Neural cell (in vitro differentiated cells): ENCODE results near the gene SDF2. TPM values are rescaled to one million over a fixed set of nuclear protein-coding genes. Genes with fewer than 3 reads are reported as not detected.

Experiments used
- H2AFZ ChIP-seq: fragments of 200-600, 300-800 bp; sonication (generic), shearing (Covaris generic); 2 replicates; pipeline ENCODE4 v1.6.0; 2014; ENCODE audit warnings: low read depth, mild to moderate bottlenecking, antibody characterized with exemption, low read length, moderate library complexity
- H3F3A ChIP-seq: fragments of 200-600 bp; shearing (Covaris generic); 2 replicates; pipeline ENCODE4 v1.6.1; 2016; ENCODE audit warnings: mild to moderate bottlenecking, moderate library complexity, mixed read lengths, antibody characterized with exemption, low read length; ENCODE audit not compliant: insufficient read depth, poor library complexity, severe bottlenecking
- H3K27ac ChIP-seq: fragments of 200-600, 300-800 bp; sonication (generic), shearing (Covaris generic); 2 replicates; pipeline ENCODE4 v1.5.1; 2014; ENCODE audit warnings: mild to moderate bottlenecking, low read length, moderate library complexity
- H3K27me3 ChIP-seq: fragments of 300-800, 200-600 bp; sonication (generic), shearing (Covaris generic); 2 replicates; pipeline ENCODE4 v1.6.0; 2014; ENCODE audit warnings: mild to moderate bottlenecking, low read depth, low read length, moderate library complexity; ENCODE audit not compliant: insufficient read depth
- H3K36me3 ChIP-seq: fragments of 300-800, 200-600 bp; sonication (generic), shearing (Covaris generic); 2 replicates; pipeline ENCODE4 v1.5.1; 2014; ENCODE audit warnings: mild to moderate bottlenecking, antibody characterized with exemption, low read length, moderate library complexity; ENCODE audit not compliant: insufficient read depth
- H3K4me2 ChIP-seq: fragments of 300-800, 200-600 bp; sonication (generic), shearing (Covaris generic); 2 replicates; pipeline ENCODE4 v1.6.0; 2014; ENCODE audit warnings: mild to moderate bottlenecking, low read length
- H3K4me3 ChIP-seq: fragments of 300-800, 200-600 bp; sonication (generic), shearing (Covaris generic); 2 replicates; pipeline ENCODE4 v1.5.1; 2014; ENCODE audit warnings: mild to moderate bottlenecking, low read length, moderate library complexity
- H3K79me2 ChIP-seq: fragments of 200-600 bp; shearing (Covaris generic); replicated peaks from 2 replicates; pipeline ENCODE4 v1.6.0; 2014; ENCODE audit warnings: mild to moderate bottlenecking, low read length, moderate library complexity; ENCODE audit not compliant: insufficient read depth
- H3K9ac ChIP-seq: fragments of 300-800, 200-600 bp; sonication (generic), shearing (Covaris generic); 2 replicates; pipeline ENCODE4 v1.6.1; 2016; ENCODE audit warnings: mild to moderate bottlenecking, low read length, mixed read lengths
- H3K9me2 ChIP-seq: fragments of 200-600 bp; shearing (Covaris generic); 2 replicates; pipeline ENCODE4 v1.6.1; 2016; ENCODE audit warnings: mild to moderate bottlenecking, low read length, mixed read lengths; ENCODE audit not compliant: insufficient read depth
- H3K9me3 ChIP-seq: fragments of 200-600, 300-800 bp; sonication (generic), shearing (Covaris generic); 2 replicates; pipeline ENCODE4 v1.6.1; 2016; ENCODE audit warnings: mild to moderate bottlenecking, mixed run types, low read length, moderate library complexity, mixed read lengths
- H4K20me1 ChIP-seq: fragments of 200-600 bp; shearing (Covaris generic); 2 replicates; pipeline ENCODE4 v1.6.1; 2016; ENCODE audit warnings: mild to moderate bottlenecking, mixed run types; ENCODE audit not compliant: insufficient read depth
- CTCF ChIP-seq: fragments of 450-650 bp; IDR thresholded peaks from 2 replicates; pipeline ENCODE4 v1.5.1; 2014; ENCODE audit warnings: antibody characterized with exemption, mild to moderate bottlenecking, moderate library complexity; ENCODE audit not compliant: poor library complexity, severe bottlenecking
- EP300 ChIP-seq: fragments of 450-650 bp; conservative IDR thresholded peaks from 2 replicates; pipeline ENCODE4 v1.6.1; 2014; ENCODE audit warnings: antibody characterized with exemption, mild to moderate bottlenecking, moderate library complexity; ENCODE audit not compliant: poor library complexity, severe bottlenecking
- EZH2 ChIP-seq: fragments of 200-600, 300-800 bp; shearing (Covaris generic), sonication (generic); IDR thresholded peaks from 2 replicates; pipeline ENCODE4 v1.6.1; 2014; ENCODE audit warnings: antibody characterized with exemption, low read length, borderline replicate concordance, mild to moderate bottlenecking; ENCODE audit not compliant: insufficient read depth, poor library complexity, severe bottlenecking
- MXI1 ChIP-seq: fragments of 450-650 bp; conservative IDR thresholded peaks from 2 replicates; pipeline ENCODE4 v1.6.1; 2014; ENCODE audit warnings: antibody characterized with exemption, mild to moderate bottlenecking; ENCODE audit not compliant: poor library complexity, severe bottlenecking
- POLR2AphosphoS5 ChIP-seq: IDR thresholded peaks from 2 replicates; pipeline ENCODE4 v1.6.1; 2012
- RAD21 ChIP-seq: fragments of 450-650 bp; conservative IDR thresholded peaks from 2 replicates; pipeline ENCODE4 v1.6.1; 2014; ENCODE audit warnings: antibody characterized with exemption, mild to moderate bottlenecking, moderate library complexity
- SMC3 ChIP-seq: fragments of 450-650 bp; conservative IDR thresholded peaks from 2 replicates; pipeline ENCODE4 v1.6.1; 2014; ENCODE audit warnings: antibody characterized with exemption, mild to moderate bottlenecking, moderate library complexity; ENCODE audit not compliant: poor library complexity
- TAF1 ChIP-seq: IDR thresholded peaks from 2 replicates; pipeline ENCODE4 v1.6.1; 2012; ENCODE audit warnings: low read depth
- polyA plus RNA-seq: library from polyadenylated mRNA; depleted of rRNA; stranded (reverse); fragments of >200 nt; gene quantifications from 2 replicates; pipeline ENCODE4 v1.2.3, GENCODE V29; 2014
- TF ChIP-seq, protein P1 (sequence below): IDR thresholded peaks from 2 replicates; pipeline ENCODE4 v1.6.1; 2012; ENCODE audit warnings: borderline replicate concordance

SDF2 gene
- polyA plus RNA-seq, 1 donor from 2014 or later, result 129 TPM

- H3K4me3 ChIP-seq, result no peak overlapping the region
- no peaks in the 10 kb centered on the region for H3K79me2 ChIP-seq
- no peaks in the 10 kb centered on the region for H3K9me2 ChIP-seq
- no peak overlapping the region for H3K9ac ChIP-seq
- no peaks in the 10 kb centered on the region for H3F3A ChIP-seq
- H3K4me2 ChIP-seq, result no peak overlapping the region
- no peaks in the 10 kb centered on the region for H4K20me1 ChIP-seq
- H3K27ac ChIP-seq, result no peak overlapping the region
- peaks cover 5% of the 10 kb centered on the region for H3K36me3 ChIP-seq
- H2AFZ ChIP-seq, result no peak overlapping the region
- H3K9me3 ChIP-seq, result no peaks in the 10 kb centered on the region
- no peaks in the 10 kb centered on the region for H3K27me3 ChIP-seq
- TF ChIP-seq POLR2AphosphoS5, result no peak
- TF ChIP-seq, protein P1, sequence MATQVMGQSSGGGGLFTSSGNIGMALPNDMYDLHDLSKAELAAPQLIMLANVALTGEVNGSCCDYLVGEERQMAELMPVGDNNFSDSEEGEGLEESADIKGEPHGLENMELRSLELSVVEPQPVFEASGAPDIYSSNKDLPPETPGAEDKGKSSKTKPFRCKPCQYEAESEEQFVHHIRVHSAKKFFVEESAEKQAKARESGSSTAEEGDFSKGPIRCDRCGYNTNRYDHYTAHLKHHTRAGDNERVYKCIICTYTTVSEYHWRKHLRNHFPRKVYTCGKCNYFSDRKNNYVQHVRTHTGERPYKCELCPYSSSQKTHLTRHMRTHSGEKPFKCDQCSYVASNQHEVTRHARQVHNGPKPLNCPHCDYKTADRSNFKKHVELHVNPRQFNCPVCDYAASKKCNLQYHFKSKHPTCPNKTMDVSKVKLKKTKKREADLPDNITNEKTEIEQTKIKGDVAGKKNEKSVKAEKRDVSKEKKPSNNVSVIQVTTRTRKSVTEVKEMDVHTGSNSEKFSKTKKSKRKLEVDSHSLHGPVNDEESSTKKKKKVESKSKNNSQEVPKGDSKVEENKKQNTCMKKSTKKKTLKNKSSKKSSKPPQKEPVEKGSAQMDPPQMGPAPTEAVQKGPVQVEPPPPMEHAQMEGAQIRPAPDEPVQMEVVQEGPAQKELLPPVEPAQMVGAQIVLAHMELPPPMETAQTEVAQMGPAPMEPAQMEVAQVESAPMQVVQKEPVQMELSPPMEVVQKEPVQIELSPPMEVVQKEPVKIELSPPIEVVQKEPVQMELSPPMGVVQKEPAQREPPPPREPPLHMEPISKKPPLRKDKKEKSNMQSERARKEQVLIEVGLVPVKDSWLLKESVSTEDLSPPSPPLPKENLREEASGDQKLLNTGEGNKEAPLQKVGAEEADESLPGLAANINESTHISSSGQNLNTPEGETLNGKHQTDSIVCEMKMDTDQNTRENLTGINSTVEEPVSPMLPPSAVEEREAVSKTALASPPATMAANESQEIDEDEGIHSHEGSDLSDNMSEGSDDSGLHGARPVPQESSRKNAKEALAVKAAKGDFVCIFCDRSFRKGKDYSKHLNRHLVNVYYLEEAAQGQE, result no peak
Observed at GRCh38 chr17:28626818-28627217, 34.9 kb downstream of the SDF2 start.

DNA sequence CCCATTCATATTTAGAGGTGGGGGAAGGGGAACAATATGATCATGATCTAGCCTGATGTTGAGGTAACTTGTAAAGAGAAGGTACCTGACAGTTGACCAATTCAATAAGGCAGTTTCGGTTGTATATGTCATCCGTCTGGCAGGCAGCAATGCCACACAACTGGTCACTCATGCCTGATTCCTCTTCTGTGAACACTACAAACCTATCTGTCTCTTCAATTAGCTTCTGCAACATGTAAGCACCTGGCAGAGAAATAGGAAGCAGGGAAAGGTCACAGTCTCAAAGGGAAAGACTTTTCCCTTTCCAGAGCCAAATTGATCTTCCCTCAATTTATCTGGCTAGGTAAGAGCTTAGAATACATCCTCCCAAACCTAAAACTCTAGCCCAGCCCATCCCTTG lies 37.6 kb downstream of the SDF2 start:
- H3F3A ChIP-seq, result no peaks in the 10 kb centered on the region
- H3K27me3 ChIP-seq, result no peaks in the 10 kb centered on the region
- H3K9me2 ChIP-seq, result no peaks in the 10 kb centered on the region
- no peak overlapping the region for H3K27ac ChIP-seq
- no peak overlapping the region for H3K4me3 ChIP-seq
- no peaks in the 10 kb centered on the region for H3K79me2 ChIP-seq
- H3K4me2 ChIP-seq, result no peak overlapping the region
- no peak overlapping the region for H3K9ac ChIP-seq
- no peak overlapping the region for H2AFZ ChIP-seq
- no peaks in the 10 kb centered on the region for H4K20me1 ChIP-seq
- H3K9me3 ChIP-seq, result no peaks in the 10 kb centered on the region
- TF ChIP-seq EZH2 (no peak), TAF1 (no peak), SMC3 (no peak), RAD21 (no peak), EP300 (no peak), MXI1 (no peak), POLR2AphosphoS5 (no peak), CTCF (no peak)
- TF ChIP-seq, protein P1, result no peak
- peaks cover 5% of the 10 kb centered on the region for H3K36me3 ChIP-seq
